ENCODE data around the gene C12orf42.

Gene C12orf42

DNA sequence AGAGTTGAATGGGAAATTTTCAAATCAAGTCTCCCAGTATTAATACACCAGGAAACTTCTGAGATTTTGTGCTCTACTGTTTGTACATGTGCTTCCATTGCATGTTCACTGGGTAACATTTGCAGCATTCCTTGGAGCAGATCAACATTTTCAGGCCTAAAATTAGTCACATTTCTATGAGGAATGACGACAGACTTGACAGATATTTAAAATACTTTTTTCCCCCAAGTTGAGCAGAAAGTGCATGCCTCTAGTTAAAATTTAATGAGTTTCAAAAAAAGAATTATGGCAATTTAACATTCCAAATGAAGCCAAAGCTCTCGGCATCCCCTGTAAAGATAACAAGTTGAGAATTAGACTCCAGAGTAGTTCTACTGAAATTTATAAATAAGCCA lies 72.3 kb downstream of the C12orf42 start:
- DNase-seq: no peak

DNA sequence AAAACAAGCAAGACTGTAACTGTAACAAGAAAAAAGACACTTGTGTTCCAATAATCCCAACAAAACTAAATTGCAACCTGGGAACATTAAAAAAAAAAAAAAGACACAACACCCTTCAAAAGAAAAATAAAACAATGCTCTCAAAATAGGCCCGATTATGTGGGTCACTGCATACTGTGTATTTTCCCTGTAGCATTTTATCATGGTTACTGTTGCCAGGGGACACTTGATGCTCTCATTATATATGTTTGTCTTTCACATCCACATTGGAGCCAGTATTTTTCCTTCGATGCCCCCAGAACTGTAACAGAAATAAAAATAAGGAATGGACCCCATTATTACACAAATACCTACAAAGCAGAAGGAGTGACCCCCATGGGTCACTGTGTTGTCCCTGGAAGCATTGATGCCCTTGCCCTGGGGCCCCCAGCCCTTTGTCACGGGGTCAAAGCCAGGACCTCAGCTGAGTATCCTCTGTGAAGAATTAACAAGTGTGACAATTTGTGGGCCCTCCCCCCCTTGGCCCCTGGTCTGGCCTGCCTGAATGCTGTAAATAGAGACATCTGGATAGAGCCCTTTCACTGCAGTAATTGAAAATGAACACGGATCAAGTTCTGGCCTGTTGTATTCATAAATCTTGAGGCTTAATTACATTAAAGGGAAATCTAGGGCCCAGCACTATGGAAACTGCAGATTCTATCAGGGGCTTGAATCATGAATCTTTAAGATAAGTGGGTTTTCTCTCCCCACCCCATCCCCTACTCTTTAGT lies 72.8 kb downstream of the C12orf42 start:
- no peak for DNase-seq

DNA sequence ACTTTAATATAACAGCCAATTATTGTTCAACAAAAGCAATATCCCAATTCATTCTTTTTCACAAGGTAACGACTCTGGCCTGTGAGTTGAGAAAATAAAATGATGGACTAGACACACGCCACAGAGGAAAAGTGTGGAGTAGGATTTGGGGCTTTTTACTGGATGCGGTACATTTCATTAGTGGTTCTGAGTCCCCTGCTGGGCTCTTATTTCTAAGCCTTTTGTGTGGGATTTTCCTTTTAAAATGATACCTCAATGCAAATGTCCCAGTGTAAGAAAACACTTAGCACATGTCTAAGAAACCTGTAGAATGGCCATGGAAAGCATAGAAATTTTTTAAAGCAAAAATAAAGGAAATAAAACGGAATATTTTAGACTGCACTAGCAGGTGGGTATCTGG lies 73.4 kb downstream of the C12orf42 start:
- no peak for DNase-seq

DNA sequence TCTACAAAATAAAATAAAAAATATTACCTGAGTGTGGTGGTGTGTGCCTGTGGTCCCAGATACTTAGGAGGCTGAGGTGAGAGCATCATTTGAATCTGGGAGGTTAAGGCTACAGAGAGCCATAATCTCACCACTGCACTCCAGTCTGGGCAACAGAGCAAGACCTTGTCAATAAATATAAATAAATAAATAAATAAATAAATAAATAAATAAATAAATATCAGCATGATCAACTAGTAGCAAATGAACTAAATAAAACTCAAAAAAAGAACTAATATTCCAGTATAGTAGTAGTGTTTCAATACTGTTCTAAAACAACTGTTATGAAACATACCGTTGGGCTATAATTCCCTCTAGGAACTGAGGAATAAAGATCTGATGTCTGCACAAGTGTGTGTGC lies 74.4 kb downstream of the C12orf42 start:
- DNase-seq: no peak

DNA sequence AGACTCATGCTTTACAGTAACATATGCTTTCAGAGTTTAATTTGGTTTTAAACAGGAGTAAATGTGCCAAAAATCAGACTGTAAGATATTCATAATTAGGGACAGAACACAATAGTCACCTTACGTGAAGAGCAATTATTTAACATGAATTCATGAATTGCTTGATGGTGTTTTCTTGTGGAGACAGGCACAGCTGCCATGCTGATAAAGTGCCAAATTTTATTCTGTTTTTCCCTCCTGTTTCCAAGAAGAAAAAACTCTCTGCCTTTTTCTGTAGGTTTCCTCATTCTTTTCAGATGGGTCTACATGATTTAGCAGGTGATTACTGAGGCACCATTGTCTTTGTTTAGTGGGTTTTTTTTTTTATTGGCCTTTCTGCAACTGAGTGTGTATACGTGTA lies 80.1 kb downstream of the C12orf42 start:
- DNase-seq: no peak

DNA sequence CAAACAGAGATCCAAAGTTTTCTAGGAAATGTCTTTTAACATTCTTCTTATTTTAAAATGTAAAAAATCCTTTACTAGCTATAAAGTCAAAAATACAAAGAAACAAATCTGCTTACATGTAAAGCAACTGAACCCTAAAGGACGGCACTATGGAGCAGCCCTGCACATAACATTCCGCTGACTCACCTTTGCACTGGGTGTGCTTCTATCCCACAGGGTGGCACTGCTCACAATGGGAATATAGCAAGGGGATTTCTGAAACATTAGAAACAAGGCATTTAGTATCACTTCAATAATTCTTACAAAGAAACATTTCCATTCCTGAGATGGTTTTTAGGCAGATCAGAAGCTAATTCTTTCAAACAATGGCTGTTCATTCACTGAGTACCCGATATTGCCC lies 94.3 kb downstream of the C12orf42 start:
- no peak for DNase-seq

DNA sequence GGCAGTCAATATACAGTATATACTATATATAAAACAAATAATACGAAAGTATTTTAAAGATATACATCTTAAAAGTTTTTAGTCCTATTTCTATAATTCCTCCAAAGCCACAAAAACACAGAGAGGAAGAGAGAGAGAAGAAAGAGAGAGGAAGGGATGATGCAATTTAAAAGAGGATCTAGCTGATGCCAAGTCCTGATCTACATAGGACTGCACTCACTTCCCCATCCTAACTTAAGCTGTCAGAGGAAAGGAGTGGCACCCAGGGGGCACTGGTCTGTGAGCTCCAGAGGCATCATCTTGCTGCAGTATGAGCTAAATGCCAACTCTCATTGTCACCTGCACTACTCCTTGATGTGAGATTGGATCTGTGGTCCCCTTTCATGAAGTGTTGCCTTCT lies 95.8 kb downstream of the C12orf42 start:
- no peak for DNase-seq

DNA sequence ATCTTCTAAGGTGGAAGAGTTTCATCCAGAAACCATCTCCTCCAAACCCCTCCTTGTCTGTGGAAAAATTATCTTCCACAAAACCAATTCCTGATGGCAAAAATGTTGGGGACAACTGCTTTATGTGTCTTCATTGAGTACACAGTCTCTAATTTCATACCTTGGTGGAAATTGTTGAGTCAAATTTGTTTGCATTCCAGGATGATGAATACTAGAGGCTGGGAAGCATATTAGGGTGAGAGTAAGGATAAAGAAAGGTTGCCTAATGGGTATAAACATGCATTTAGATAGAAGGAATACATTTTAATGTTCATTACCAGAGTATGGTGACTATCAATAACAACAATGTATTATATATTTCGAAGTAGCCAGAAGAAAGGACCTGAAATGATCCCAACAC lies 98.2 kb downstream of the C12orf42 start:
- no peak for DNase-seq

DNA sequence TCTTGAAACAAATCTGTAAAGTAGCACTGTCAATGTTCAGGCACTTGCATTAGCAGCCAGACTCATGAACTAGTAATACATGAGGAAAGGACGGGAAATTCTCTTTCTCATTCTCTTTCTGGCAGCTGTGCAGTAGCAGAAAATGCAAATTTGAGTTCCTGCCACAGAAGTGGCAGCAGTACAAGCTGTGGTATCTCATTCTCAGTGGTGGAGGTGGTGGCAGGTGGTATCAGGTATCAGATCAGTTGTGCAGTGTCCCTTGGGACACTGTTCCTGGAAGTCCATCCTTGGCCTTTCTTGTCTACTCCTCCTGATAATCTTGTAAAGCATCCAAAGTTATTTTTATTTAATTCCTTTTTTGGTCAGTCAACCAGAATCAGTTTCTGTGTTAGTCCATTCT lies 103.0 kb downstream of the C12orf42 start:
- no peak for DNase-seq

DNA sequence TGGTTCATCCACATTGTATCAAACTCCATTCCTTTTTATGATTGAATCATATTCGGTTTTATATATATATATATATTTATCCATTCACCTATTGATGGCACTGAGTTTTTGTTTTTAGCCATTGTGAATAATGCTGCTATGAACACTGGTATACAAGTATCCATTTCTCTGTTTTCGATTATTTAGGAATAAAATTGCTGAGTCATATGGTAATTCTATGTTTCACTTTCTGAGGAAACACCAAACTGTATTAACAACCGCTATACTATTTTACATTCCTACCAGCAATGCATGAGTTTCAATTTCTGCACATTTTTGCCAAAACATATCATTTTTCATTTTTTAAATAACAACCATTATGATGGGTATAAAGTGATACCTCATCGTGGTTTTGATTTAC lies 104.7 kb downstream of the C12orf42 start:
- DNase-seq: no peak

DNA sequence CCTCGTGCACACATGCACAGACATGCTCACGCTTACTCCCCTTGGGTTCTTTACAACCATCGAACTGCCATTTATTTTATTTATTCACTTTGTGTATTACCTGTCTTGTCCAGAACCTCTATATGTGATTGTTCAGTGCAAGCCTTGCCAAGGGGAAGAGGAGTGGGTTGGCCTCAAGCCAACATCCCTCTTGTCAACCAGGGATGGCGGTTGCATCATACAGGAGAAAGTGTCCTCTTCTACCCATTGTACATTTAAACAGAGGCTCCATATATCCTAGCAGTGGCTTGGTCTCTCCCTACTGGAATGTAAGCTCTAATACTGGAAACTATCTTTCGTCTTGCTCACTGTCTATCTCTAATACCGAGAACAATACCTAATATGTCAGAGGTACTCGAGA lies 108.4 kb downstream of the C12orf42 start:
- no peak for DNase-seq

DNA sequence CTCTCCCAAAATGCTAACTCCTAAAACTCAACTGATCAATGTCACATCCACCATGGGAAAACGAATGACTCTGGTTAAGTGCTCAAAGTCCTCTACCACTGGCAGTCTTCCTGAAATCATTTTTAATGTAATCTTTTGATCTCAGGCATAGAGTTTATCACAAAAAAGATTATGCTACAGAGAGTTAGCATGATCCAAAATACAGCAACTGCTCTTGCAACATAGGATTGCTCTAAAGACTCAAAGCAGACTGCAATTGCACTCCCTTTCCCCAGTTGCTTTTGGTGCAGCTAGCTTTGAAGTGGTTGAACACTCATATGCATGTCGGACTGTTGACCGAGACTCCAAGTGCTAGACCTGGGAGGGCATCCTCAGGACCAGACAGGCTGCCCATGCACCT lies 109.3 kb downstream of the C12orf42 start:
- no peak for DNase-seq

DNA sequence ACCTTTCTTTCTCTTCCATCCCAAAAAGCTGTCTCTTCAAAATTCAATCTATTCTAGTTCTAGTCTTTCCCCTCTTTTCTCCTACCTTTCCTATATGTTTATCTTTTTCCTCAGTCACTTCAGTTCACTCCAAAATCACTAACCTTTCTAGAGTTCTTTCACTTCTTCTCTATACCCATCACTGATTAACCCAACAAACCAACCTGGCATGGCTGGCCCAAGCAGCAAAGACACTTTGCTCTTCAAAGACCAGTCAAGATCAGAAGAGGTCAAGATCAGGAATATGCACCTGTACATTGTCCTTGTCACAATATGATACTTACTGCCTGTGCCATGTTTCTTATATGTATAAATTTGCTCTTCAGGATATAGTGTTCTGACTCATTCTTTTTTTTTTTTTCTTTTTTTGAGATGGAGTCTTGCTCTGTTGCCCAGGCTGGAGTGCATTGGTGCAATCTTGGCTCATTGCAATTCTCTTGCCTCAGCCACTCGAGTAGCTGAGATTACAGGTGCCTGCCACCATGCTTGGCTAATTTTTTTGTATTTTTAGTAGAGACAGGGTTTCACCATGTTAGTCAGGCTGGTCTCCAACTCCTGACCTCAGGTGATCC lies 112.9 kb downstream of the C12orf42 start:
- no peak for DNase-seq

DNA sequence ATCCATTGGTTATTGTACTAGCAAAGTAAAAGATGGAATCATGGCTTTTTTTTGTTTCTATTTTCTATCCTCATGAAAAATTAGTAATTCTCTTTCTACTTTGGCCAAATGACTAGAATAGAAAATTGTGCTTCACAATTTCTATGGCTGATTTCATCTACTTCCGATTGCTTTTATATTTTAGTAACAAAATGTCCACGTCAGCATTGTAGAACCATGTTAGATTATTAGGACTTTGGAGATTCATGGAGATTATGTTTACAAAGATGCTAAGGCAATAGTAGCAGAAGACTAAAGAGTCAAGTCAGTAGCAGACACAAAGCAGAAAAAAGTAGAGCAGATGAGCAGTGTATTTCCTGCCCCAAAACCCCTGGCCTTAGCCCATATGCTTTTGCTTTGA lies 113.6 kb downstream of the C12orf42 start:
- DNase-seq: no peak

DNA sequence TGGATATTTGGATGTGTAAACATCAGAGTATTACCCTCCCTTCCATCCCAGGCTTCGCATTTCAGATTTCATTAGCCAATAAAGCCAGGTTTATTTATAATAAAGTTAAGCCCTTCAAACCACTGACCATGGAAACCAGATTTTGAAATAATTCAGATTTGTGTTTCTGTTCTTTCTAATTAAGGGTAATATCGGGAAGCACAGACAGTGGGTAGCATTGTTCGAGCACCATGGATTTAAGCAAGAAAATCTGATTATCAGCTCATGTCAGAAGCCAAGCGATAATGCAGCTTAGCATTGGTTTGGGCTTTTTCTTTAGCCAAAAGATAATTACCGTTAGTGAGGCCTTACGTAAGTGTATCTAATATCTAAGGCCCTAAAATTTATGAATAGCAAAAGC lies 116.1 kb downstream of the C12orf42 start:
- no peak for DNase-seq

DNA sequence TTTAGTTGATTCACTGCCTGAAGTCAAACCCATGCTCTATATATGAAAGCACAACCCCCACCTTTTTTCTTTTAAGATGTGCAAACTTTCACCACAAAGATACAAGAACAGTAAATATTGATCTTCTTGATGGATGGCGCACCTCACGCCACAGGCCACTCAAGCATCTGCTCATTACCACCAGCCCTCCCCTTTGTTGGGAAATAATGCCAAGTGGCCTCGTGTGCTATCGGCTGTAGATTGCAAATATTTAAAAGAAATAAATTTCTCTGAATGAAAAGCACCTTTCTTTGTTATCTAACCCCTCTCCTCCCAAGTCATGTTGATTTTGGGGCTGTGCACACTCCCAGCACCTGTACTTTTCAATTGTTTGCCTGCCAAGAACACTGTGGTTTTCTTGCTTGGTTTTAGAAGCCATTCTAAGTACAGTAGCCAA lies 122.7 kb downstream of the C12orf42 start:
- no peak for DNase-seq

DNA sequence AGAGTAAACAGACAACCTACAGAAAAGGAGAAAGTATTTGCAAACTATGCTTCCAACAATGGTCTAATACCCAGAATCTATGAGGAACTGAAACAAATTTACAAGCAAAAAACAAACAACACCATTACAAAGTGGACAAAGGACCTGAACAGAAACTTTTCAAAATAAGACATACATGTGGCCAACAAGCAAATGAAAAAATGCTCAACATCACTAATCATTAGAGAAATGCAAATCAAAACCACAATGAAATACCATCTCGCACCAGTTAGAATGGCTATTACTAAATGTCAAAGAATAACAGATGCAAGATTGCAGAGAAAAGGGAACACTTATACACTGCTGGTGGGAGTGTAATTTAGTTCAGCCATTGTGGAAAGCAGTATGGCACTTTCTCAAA lies 125.8 kb downstream of the C12orf42 start:
- no peak for DNase-seq

DNA sequence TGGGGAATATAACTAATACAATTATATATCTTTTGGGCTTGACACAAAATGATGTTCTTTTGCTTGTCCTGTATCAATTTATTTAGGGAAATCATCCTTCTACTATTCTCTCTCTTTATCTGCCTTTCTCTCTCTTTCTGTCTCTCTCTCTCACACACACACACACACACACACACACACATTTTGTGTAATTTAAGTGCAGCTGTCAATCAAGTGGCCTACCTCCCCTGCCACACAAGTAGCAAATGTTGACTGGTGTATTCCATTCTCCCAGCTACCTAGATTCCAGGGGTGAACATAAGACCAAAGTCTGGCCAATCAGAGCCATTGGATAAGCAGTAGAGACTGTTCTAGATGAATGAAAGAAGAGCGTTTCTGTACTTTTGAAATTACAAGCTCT lies 127.6 kb downstream of the C12orf42 start:
- DNase-seq: no peak

DNA sequence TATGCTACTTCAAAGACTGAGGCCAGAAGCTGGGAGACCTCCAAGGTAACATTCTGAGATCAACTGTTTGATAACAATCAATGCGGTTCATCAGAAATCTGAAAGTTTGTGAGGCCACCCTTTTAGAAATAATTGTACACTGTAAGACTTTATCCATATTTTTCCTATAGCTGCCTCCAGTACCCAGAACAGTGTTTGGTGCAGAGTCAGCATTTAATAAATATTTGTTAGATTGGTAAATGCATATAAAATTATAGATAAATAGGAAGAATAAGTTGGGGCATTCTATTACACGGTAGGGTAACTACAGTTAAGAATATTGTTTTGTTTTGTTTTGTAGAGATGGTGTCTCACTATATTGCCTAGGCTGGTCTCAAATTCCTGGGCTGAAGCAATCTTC lies 141.4 kb downstream of the C12orf42 start:
- DNase-seq: no peak

DNA sequence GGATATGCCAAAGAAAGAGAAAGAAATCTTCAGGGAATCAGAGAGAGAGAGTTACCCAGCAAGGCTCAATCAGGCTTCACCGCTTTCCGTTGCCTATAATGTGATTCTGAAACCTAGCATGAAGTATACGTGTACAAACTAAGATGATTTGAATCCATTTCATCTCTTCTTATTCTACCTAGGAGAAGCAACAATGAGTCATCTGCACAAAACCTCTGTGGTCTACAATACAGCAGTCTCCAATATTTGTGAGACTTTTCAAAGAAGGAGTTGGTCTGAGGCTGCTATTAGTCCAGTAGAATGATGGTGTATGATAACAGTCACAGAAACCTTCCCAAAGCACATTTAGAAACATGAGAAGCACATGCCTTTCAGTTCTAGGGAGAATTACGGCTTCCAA lies 141.9 kb downstream of the C12orf42 start:
- no peak for DNase-seq

DNA sequence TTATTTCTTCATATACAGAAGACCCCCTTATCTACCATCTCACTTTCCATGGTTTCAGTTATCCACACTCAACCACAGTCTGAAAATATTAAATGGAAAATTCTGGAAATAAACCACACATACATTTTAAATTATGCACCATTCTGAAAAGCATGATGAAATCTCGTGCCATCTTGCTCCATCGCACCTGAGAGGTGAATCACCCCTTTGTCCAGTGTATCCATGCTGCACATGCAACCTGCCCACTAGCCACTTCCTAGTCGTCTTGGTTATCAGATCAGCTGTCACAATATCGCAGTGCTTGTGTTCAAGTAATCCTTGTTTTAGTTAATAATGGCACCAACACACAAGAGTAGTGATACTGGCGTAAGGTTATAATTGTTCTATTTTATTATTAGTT lies 145.7 kb downstream of the C12orf42 start:
- no peak for DNase-seq

DNA sequence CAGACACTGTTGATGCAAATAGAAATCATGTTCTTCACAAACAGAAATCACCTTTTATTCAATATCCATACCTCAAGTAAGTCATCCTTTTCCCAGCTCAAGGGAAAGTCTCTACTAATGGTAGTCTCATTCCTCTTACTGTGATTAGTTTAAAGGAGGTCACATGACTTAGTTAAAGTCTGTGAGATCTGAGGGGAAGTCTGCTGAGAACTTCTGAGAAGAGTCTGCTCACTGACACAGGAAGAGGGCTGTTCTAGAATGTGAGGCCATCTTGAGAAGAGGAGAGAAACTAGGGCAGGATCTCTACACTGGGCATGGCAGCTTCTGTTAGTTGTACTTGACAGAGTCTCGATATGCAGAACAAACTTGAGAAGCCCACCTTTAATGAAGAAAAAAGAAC lies 146.8 kb downstream of the C12orf42 start:
- DNase-seq: no peak

DNA sequence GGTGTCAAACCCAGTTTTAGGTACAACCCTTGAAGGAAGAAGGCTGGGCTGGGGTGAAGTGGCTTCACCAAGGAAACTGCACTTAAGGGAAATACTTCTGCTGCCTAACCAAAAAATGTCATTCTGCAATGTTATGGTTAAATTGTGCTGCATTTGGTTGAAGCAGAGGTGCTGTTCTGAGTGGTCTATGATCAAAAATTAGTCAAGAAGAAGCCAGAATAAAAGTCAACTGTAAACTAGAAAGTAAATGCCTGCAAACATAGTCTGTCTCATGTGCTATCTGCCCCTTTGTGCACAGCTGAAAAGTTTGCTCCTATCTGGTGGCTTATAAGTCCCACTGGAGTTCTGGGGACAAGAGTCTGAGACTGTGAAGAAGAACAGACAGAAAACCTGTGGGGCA lies 158.8 kb downstream of the C12orf42 start:
- no peak for DNase-seq

DNA sequence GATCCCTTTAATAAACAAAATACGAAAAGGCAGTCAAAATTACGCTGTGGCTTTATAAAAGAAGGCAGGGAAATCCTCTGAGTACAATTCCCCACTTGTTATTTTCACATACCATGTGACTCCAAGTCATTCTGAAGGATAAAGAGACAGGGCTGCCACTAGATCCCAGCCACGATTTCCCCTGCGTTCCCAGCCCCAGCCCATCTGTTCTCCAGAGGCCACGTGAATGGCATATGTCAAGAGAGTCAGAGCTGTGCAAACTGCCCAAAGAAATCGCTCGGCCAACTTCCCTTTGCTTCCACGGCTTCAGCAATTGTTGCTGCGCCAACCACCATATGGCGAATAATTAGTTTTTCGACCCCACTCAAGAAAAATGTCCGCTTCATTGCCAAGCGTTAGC lies 161.3 kb downstream of the C12orf42 start:
- no peak for DNase-seq

DNA sequence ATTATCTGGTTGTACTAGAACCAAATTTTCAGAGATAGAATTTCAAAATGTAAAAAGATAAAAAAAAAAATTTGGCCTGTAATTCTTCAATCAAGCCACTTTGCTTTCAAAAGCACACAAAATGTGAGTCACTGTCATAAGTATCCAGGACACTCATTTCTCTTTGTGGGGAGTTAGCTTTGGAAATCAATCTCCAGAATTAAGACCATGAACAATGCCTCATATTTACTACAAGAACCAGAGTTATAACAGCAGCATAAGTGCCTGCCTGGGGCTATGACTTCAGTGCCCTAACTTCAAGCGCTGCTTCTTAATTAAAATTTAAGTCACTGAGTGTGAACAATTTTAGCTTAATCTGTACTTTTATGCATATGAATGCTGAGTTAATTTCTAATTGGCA lies 162.1 kb downstream of the C12orf42 start:
- DNase-seq: no peak

All from fibroblast of skin of scalp (primary cell).